H9 (cell line): ENCODE measurements around the gene PNMA6F. TPM values are rescaled to one million over a fixed set of nuclear protein-coding genes. Genes with fewer than 3 reads are reported as not detected.

ENCODE experiments used
- DNase-seq: peaks from one replicate; pipeline ENCODE4 v3.0.0-alpha.2; 2017
- H2AFZ ChIP-seq: one replicate; pipeline ENCODE4 v1.6.1; 2013; ENCODE audit warnings: mild to moderate bottlenecking, low read length, control low read depth, moderate library complexity
- H2AK5ac ChIP-seq: 2 replicates; pipeline ENCODE4 v1.6.1; 2013; ENCODE audit warnings: low read length, control low read depth, mixed read lengths; ENCODE audit not compliant: insufficient read length
- H2BK120ac ChIP-seq: one replicate; pipeline ENCODE4 v1.6.1; 2013; ENCODE audit warnings: low read depth, mild to moderate bottlenecking, low read length, control low read depth, inconsistent platforms; ENCODE audit not compliant: poor library complexity, severe bottlenecking
- H2BK12ac ChIP-seq: 2 replicates; pipeline ENCODE4 v1.6.1; 2013; ENCODE audit warnings: low read length, control low read depth, mixed read lengths, low read depth; ENCODE audit not compliant: insufficient read length
- H2BK15ac ChIP-seq: 2 replicates; pipeline ENCODE4 v1.6.1; 2013; ENCODE audit warnings: low read depth, low read length, control low read depth
- H2BK20ac ChIP-seq: one replicate; pipeline ENCODE4 v1.6.1; 2013; ENCODE audit warnings: low read depth, mild to moderate bottlenecking, low read length, control low read depth, inconsistent platforms; ENCODE audit not compliant: poor library complexity, severe bottlenecking
- H2BK5ac ChIP-seq: 2 replicates; pipeline ENCODE4 v1.6.1; 2013; ENCODE audit warnings: low read length, control low read depth, mixed read lengths; ENCODE audit not compliant: insufficient read length
- H3K14ac ChIP-seq: 2 replicates; pipeline ENCODE4 v1.6.1; 2013; ENCODE audit warnings: low read length, control low read depth; ENCODE audit not compliant: insufficient read depth
- H3K18ac ChIP-seq: 2 replicates; pipeline ENCODE4 v1.6.1; 2013; ENCODE audit warnings: low read depth, mild to moderate bottlenecking, mixed read lengths, low read length, control low read depth; ENCODE audit not compliant: insufficient read length
- H3K23ac ChIP-seq: 2 replicates; pipeline ENCODE4 v1.6.1; 2013; ENCODE audit warnings: low read length, control low read depth, mixed read lengths, low read depth; ENCODE audit not compliant: insufficient read length
- H3K23me2 ChIP-seq: 2 replicates; pipeline ENCODE4 v1.6.1; 2013; ENCODE audit warnings: low read depth, mild to moderate bottlenecking, mixed read lengths, low read length, control low read depth; ENCODE audit not compliant: insufficient read length, poor library complexity, severe bottlenecking
- H3K27ac ChIP-seq: 2 replicates; pipeline ENCODE4 v1.5.1; 2013; ENCODE audit warnings: low read length, control low read depth, mixed read lengths, low read depth; ENCODE audit not compliant: insufficient read length
- H3K27me3 ChIP-seq: 2 replicates; pipeline ENCODE4 v1.6.1; 2013; ENCODE audit warnings: low read length, control low read depth, inconsistent platforms; ENCODE audit not compliant: insufficient read depth
- H3K4ac ChIP-seq: 2 replicates; pipeline ENCODE4 v1.6.1; 2013; ENCODE audit warnings: low read depth, mild to moderate bottlenecking, control low read depth, inconsistent platforms, low read length, moderate library complexity
- H3K4me1 ChIP-seq: 2 replicates; pipeline ENCODE4 v1.6.1; 2013; ENCODE audit warnings: low read length, control low read depth, inconsistent platforms; ENCODE audit not compliant: insufficient read depth
- H3K4me2 ChIP-seq: 2 replicates; pipeline ENCODE4 v1.6.1; 2013; ENCODE audit warnings: low read length, control low read depth, mixed read lengths; ENCODE audit not compliant: insufficient read length, insufficient read depth
- H3K56ac ChIP-seq: 2 replicates; pipeline ENCODE4 v1.6.1; 2013; ENCODE audit warnings: low read depth, mild to moderate bottlenecking, mixed read lengths, low read length, control low read depth; ENCODE audit not compliant: insufficient read length
- H3K79me1 ChIP-seq: 2 replicates; pipeline ENCODE4 v1.6.1; 2013; ENCODE audit warnings: low read depth, mild to moderate bottlenecking, moderate library complexity, low read length, control low read depth, inconsistent platforms; ENCODE audit not compliant: insufficient read depth, poor library complexity, severe bottlenecking
- H3K79me2 ChIP-seq: 2 replicates; pipeline ENCODE4 v1.6.1; 2013; ENCODE audit warnings: low read length, control low read depth, inconsistent platforms; ENCODE audit not compliant: insufficient read depth
- H3K9ac ChIP-seq: 2 replicates; pipeline ENCODE4 v1.6.1; 2013; ENCODE audit warnings: low read length, control low read depth, mixed read lengths; ENCODE audit not compliant: insufficient read length; ENCODE audit errors: extremely low read depth
- H3K9me3 ChIP-seq: one replicate; pipeline ENCODE4 v1.6.1; 2013; ENCODE audit warnings: low read depth, low read length, inconsistent platforms; ENCODE audit not compliant: control insufficient read depth
- H3T11ph ChIP-seq: one replicate; pipeline ENCODE4 v1.6.1; 2013; ENCODE audit warnings: mild to moderate bottlenecking, low read length, control low read depth, inconsistent platforms
- H4K20me1 ChIP-seq: one replicate; pipeline ENCODE4 v1.6.1; 2013; ENCODE audit not compliant: control insufficient read depth, insufficient read length, insufficient read depth
- H4K5ac ChIP-seq: 2 replicates; pipeline ENCODE4 v1.6.1; 2013; ENCODE audit warnings: low read depth, mild to moderate bottlenecking, mixed read lengths, low read length, control low read depth; ENCODE audit not compliant: insufficient read length
- H4K8ac ChIP-seq: replicated peaks from 2 replicates; pipeline ENCODE4 v1.6.1; 2013; ENCODE audit warnings: low read length, control low read depth, mixed read lengths, low read depth; ENCODE audit not compliant: insufficient read length
- H4K91ac ChIP-seq: 2 replicates; pipeline ENCODE4 v1.6.1; 2013; ENCODE audit warnings: low read depth, mild to moderate bottlenecking, moderate library complexity, mixed read lengths, low read length, control low read depth; ENCODE audit not compliant: insufficient read length
- H3K27ac Mint-ChIP-seq, 3 experiments: 2 replicates in 2 of 3; 3 replicates in 1 of 3; pipeline ENCODE4 v1.8.0; 2020 to 2021; ENCODE audit warnings: mixed read lengths in 3 of 3, mild to moderate bottlenecking in 1 of 3, moderate library complexity in 1 of 3
- H3K27me3 Mint-ChIP-seq: 2 replicates; pipeline ENCODE4 v1.8.0; 2021; ENCODE audit warnings: low read depth, mild to moderate bottlenecking, moderate library complexity, mixed read lengths
- H3K36me3 Mint-ChIP-seq, 3 experiments: 2 replicates in 2 of 3; 3 replicates in 1 of 3; pipeline ENCODE4 v1.8.0; 2020 to 2021; ENCODE audit warnings: low read depth in 3 of 3, mixed read lengths in 3 of 3; ENCODE audit not compliant: insufficient read depth in 1 of 3
- H3K4me1 Mint-ChIP-seq, 2 experiments: 2 replicates each; pipeline ENCODE4 v1.8.0; 2020; ENCODE audit warnings: mixed read lengths in 2 of 2
- H3K4me3 Mint-ChIP-seq, 2 experiments: 2 replicates in 1 of 2; 3 replicates in 1 of 2; pipeline ENCODE4 v1.8.0; 2020 to 2021; ENCODE audit warnings: mild to moderate bottlenecking in 2 of 2, mixed read lengths in 2 of 2, moderate library complexity in 1 of 2
- H3K9me3 Mint-ChIP-seq, 2 experiments: 2 replicates in 1 of 2; 3 replicates in 1 of 2; pipeline ENCODE4 v1.8.0; 2020; ENCODE audit warnings: mild to moderate bottlenecking in 2 of 2, mixed read lengths in 2 of 2, moderate library complexity in 1 of 2
- CTCF ChIP-seq: fragments of 200-600 bp; sonication (generic); conservative IDR thresholded peaks from 3 replicates; pipeline ENCODE4 v1.8.0; 2021; ENCODE audit warnings: antibody characterized with exemption, mild to moderate bottlenecking
- WGBS: extraction: QIAGEN DNeasy Blood & Tissue Kit; methylation state at CpG from one replicate; pipeline ENCODE4 v1.1.7; 2013; ENCODE audit warnings: missing lambda C conversion rate, low lambda C conversion rate, mixed read lengths; ENCODE audit not compliant: insufficient read length; ENCODE audit errors: extremely low coverage; 5-methylcytosine and 5-hydroxymethylcytosine counted together
- total RNA-seq: library from RNA; stranded (reverse); gene quantifications from 2 replicates; pipeline ENCODE4 v1.2.1, GENCODE V29; 2021

PNMA6F gene
- total RNA-seq, 1 experiment from 2014 or later = not detected

- Histone ChIP-seq H3T11ph (no peak overlapping the region), H3K27me3 (no peaks in the 10 kb centered on the region), H3K9me3 (peaks cover 18% of the 10 kb centered on the region), H3K4me1 (no peaks in the 10 kb centered on the region), H2BK12ac (no peak overlapping the region), H2AK5ac (no peak overlapping the region), H4K8ac (no peak overlapping the region), H2BK15ac (no peak overlapping the region), H4K91ac (no peak overlapping the region), H3K23ac (no peak overlapping the region), H3K14ac (no peak overlapping the region), H3K27ac (no peak overlapping the region), H2BK5ac (no peak overlapping the region), H3K4ac (no peak overlapping the region), H3K18ac (no peak overlapping the region), H4K20me1 (no peaks in the 10 kb centered on the region), H2AFZ (no peak overlapping the region), H2BK20ac (no peak overlapping the region), H3K79me2 (no peaks in the 10 kb centered on the region), H3K9ac (no peak overlapping the region), H3K4me2 (no peak overlapping the region), H3K23me2 (no peaks in the 10 kb centered on the region), H4K5ac (no peak overlapping the region), H3K79me1 (no peaks in the 10 kb centered on the region), H2BK120ac (no peak overlapping the region), H3K56ac (no peak overlapping the region)
- Mint-ChIP-seq H3K27me3 (peaks cover 6% of the 10 kb centered on the region; the same call in 1 of the 2 replicates), H3K4me1 (peaks cover 10 to 17% of the 10 kb centered on the region in 2 experiments), H3K36me3 (peaks cover 29 to 45% (median 36%) of the 10 kb centered on the region in 3 experiments), H3K4me3 (no peak overlapping the region), H3K27ac (no peak overlapping the region), H3K9me3 (peaks cover 74 to 81% of the 10 kb centered on the region in 2 experiments)
- no peak for DNase-seq
- no CpG with 5 or more reads among the region's 5 CpGs for WGBS
- TF ChIP-seq CTCF = no peak
Observed at GRCh38 chrX:153336988-153337387, 15.4 kb upstream of the PNMA6F start.
